Measurements from ENCODE around the gene MECP2. TPM values are rescaled to one million over a fixed set of nuclear protein-coding genes. Genes with fewer than 3 reads are reported as not detected.
"Not testable (repeated sequence)": the region's sequence is repeated elsewhere in the genome, so short reads cannot be mapped to it uniquely, and the experiment has no call there.

MECP2 gene
- total and polyA plus RNA-seq, 2 donors = 25.9 to 30.5 TPM

GRCh38 chrX:154011376-154012335, 85.9 kb downstream of the MECP2 start:
- Histone ChIP-seq H3K4me1 (ENCODE audit: insufficient read depth) (no peaks in the 10 kb centered on the region), H3K36me3 (ENCODE audit: insufficient read depth) (peaks cover 4% of the 10 kb centered on the region), H3K4me3 (ENCODE audit: low read depth, low read length) (no peak overlapping the region), H3K27ac (ENCODE audit: low read depth) (no peak overlapping the region)
- no peak for DNase-seq (ENCODE audit: extremely low spot score)
- 88% methylated on average over 18 of the region's 18 CpGs for WGBS

GRCh38 chrX:154010330-154011087, 87.0 kb downstream of the MECP2 start:
- WGBS = 92% methylated on average over 18 of the region's 18 CpGs
- H3K4me1 ChIP-seq (ENCODE audit: insufficient read depth) = no peaks in the 10 kb centered on the region
- no peak overlapping the region for H3K4me3 ChIP-seq (ENCODE audit: low read depth, low read length)
- H3K36me3 ChIP-seq (ENCODE audit: insufficient read depth) = peaks cover 4% of the 10 kb centered on the region
- H3K27ac ChIP-seq (ENCODE audit: low read depth) = no peak overlapping the region
- DNase-seq (ENCODE audit: extremely low spot score) = no peak

DNA sequence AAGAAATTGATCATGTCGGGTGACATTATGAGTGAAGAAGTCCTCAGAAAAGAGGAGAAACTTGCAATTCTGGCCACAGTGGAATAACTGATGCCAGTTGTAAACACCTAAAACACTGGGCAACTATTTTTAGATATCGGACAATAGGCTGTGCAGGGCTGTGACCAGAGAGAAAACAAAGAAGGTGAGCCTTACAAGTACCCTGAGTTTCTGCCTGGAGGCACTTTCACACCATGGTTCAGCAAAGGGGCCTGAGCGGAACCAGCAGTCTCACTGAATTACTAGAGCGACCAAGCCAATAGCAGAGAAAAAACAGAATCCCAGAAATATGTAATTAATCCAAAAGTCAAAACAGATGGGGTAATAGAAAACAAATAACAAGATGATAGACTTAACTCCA, 89.0 kb downstream of the MECP2 start:
- Histone ChIP-seq H3K4me1 (ENCODE audit: insufficient read depth) (no peaks in the 10 kb centered on the region), H3K36me3 (ENCODE audit: insufficient read depth) (peaks cover 4% of the 10 kb centered on the region), H3K4me3 (ENCODE audit: low read depth, low read length) (no peak overlapping the region), H3K27ac (ENCODE audit: low read depth) (no peak overlapping the region)
- WGBS = 62% methylated on average over 4 of the region's 4 CpGs
- DNase-seq (ENCODE audit: extremely low spot score) = no peak

DNA sequence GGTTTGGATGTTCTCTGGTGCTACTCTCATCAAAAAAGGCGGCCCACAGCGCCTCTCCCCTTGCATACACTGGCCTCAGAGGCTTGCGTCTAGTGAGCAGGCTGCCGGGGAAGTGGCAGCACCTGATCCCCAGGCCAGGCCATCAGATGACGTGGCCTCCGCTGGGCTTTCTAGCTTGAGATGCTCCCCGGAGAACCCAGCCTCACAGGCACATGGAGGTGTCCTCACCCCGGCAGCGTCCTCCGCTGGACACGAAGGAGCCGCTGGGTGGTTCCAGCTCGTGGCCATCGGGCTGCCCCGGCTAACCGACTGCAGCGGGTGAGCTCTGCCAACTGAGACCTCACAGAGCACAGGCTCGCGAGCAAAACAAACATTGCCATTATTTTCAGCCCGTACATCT, 90.6 kb downstream of the MECP2 start:
- Histone ChIP-seq H3K4me3 (ENCODE audit: low read depth, low read length) (no peak overlapping the region), H3K4me1 (ENCODE audit: insufficient read depth) (no peaks in the 10 kb centered on the region), H3K27ac (ENCODE audit: low read depth) (no peak overlapping the region), H3K36me3 (ENCODE audit: insufficient read depth) (no peaks in the 10 kb centered on the region)
- no peak for DNase-seq (ENCODE audit: extremely low spot score)
- 94% methylated on average over 20 of the region's 20 CpGs for whole genome bisulfite sequencing

- no peak for DNase-seq (ENCODE audit: extremely low spot score)
- no peaks in the 10 kb centered on the region for H3K4me1 ChIP-seq (ENCODE audit: insufficient read depth)
- no peak overlapping the region for H3K4me3 ChIP-seq (ENCODE audit: low read depth, low read length)
- WGBS = 87% methylated on average over 11 of the region's 11 CpGs
- H3K27ac ChIP-seq (ENCODE audit: low read depth) = no peak overlapping the region
- no peaks in the 10 kb centered on the region for H3K36me3 ChIP-seq (ENCODE audit: insufficient read depth)
Measured at GRCh38 chrX:154004315-154004714, 93.2 kb downstream of the MECP2 start.

DNA sequence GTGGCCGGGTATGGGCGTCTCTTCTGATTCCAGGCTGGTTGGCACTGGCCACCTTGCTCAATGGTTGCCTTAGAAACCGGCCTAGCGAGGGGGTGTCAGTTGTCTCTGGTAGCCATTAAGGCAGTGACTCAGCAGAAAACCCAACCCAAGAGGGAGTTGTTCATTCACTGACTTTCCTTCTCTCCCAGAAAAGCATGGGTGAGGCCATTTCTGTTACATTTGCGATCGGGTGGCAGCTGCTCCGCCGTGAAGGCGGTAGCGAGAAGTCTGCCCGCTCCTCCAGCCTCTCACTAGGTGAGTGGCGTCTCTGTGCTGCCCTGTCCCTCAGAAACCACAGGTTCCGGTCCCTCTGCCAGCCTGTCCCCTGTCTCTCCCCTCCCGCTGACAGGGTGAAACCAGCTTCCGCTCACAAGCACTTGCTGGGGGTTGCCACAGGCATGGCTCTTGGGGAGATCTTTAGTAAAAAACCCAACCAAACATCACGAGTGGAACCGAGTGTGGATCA, 95.2 kb downstream of the MECP2 start:
- WGBS = 73% methylated on average over 17 of the region's 17 CpGs
- Histone ChIP-seq H3K27ac (ENCODE audit: low read depth) (no peak overlapping the region), H3K4me3 (ENCODE audit: low read depth, low read length) (no peak overlapping the region), H3K36me3 (ENCODE audit: insufficient read depth) (no peaks in the 10 kb centered on the region), H3K4me1 (ENCODE audit: insufficient read depth) (no peaks in the 10 kb centered on the region)
- no peak for DNase-seq (ENCODE audit: extremely low spot score)

GRCh38 chrX:154000051-154000450, 97.5 kb downstream of the MECP2 start:
- no peak overlapping the region for H3K4me3 ChIP-seq (ENCODE audit: low read depth, low read length)
- H3K36me3 ChIP-seq (ENCODE audit: insufficient read depth) = no peaks in the 10 kb centered on the region
- H3K4me1 ChIP-seq (ENCODE audit: insufficient read depth) = no peaks in the 10 kb centered on the region
- H3K27ac ChIP-seq (ENCODE audit: low read depth) = no peak overlapping the region
- no peak for DNase-seq (ENCODE audit: extremely low spot score)
- WGBS = 56% methylated on average over 5 of the region's 5 CpGs

GRCh38 chrX:153999359-154000037, 98.0 kb downstream of the MECP2 start:
- no peak overlapping the region for H3K27ac ChIP-seq (ENCODE audit: low read depth)
- H3K4me3 ChIP-seq (ENCODE audit: low read depth, low read length) = no peak overlapping the region
- DNase-seq (ENCODE audit: extremely low spot score) = no peak
- H3K4me1 ChIP-seq (ENCODE audit: insufficient read depth) = no peaks in the 10 kb centered on the region
- 45% methylated on average over 19 of the region's 19 CpGs for WGBS
- no peaks in the 10 kb centered on the region for H3K36me3 ChIP-seq (ENCODE audit: insufficient read depth)

DNA sequence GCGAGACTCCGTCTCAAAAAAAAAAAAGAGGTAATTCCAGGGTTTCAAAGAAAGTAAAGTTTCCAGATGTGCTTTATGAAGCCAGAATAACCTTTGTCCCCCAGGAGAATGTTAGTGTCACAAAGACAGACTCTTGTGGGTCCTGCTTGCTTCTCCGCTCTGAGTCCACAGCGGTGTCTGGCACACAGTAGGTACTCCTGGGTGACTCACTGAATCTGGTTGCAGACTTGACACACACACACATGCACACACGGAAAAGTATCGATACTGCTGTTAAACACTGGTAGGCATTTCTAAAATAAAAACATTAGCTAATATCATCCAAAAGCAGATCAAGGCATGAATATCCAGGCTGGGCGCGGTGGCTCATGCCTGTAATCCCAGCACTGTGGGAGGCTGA, 102.0 kb downstream of the MECP2 start:
- no peak overlapping the region for H3K4me3 ChIP-seq (ENCODE audit: low read depth, low read length)
- no peaks in the 10 kb centered on the region for H3K36me3 ChIP-seq (ENCODE audit: insufficient read depth)
- 97% methylated on average over 8 of the region's 8 CpGs for WGBS
- no peak for DNase-seq (ENCODE audit: extremely low spot score)
- no peak overlapping the region for H3K27ac ChIP-seq (ENCODE audit: low read depth)
- no peaks in the 10 kb centered on the region for H3K4me1 ChIP-seq (ENCODE audit: insufficient read depth)

DNA sequence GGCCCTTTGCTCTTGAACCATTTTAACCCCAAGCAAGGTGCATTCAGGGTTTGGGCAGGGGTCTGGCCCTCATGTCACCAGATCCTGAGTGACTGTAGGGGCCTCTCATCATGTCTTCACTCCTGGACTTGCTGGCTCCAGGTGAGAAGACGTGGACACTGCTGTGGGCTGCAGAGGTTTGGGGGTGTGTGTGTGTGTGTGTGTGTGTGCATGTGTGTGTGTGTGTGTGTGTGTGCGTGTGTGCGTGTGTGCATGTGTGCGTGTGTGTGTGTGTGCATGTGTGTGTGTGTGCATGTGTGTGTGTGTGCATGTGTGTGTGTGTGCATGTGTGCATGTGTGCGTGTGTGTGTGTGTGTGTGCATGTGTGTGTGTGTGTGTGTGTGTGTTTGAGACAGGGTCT, 103.1 kb downstream of the MECP2 start:
- H3K36me3 ChIP-seq (ENCODE audit: insufficient read depth); H3K27ac ChIP-seq (ENCODE audit: low read depth); H3K4me1 ChIP-seq (ENCODE audit: insufficient read depth); H3K4me3 ChIP-seq (ENCODE audit: low read depth, low read length); DNase-seq (ENCODE audit: extremely low spot score): not testable (repeated sequence)
- WGBS = 84% methylated on average over 2 of the region's 5 CpGs

- Histone ChIP-seq H3K27ac (ENCODE audit: low read depth) (no peak overlapping the region), H3K4me3 (ENCODE audit: low read depth, low read length) (no peak overlapping the region), H3K4me1 (ENCODE audit: insufficient read depth) (no peaks in the 10 kb centered on the region), H3K36me3 (ENCODE audit: insufficient read depth) (no peaks in the 10 kb centered on the region)
- 80% methylated on average over 10 of the region's 10 CpGs for WGBS
- no peak for DNase-seq (ENCODE audit: extremely low spot score)
Measured at GRCh38 chrX:153993978-153994377, 103.5 kb downstream of the MECP2 start.

DNA sequence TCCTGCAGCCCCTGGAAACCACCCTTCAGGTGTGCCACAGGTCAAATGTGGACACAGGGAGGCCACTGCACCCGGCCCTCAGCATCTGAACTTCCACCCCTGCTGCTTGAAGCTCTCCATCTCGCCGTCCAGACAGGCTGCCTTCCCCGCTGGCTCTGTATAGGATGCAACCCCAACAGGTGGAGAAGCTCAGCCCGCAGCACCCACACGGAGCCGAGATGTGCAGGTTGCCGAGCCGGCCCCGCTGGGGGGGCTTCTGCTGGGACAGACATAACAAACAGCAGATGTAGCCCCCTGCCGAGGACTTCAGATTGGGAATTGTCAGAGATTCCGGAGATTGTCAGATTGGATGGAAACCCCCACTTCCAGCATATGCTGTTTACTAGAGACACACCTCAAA, 104.4 kb downstream of the MECP2 start:
- Histone ChIP-seq H3K36me3 (ENCODE audit: insufficient read depth) (no peaks in the 10 kb centered on the region), H3K27ac (ENCODE audit: low read depth) (no peak overlapping the region), H3K4me1 (ENCODE audit: insufficient read depth) (no peaks in the 10 kb centered on the region), H3K4me3 (ENCODE audit: low read depth, low read length) (no peak overlapping the region)
- WGBS = 74% methylated on average over 12 of the region's 12 CpGs
- DNase-seq (ENCODE audit: extremely low spot score) = no peak

DNA sequence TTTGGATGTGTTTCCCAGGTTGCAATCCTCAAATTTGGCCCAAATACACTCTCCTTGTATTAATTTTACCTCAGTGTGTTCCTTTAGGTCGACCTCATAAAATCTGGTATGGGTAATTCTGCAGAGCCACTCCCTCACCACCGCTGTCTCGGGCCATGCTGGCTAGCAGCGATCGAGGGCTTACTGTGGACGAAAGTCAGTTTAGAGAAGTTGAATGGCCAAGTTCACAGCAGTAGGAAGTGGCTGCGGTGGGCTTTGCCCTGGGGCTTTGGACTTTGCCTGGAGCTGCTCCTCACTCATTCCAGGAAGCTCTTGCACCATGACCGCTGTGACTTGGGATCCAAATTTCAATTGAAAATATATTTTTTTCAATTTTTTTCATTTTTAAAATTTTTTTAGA, 105.3 kb downstream of the MECP2 start:
- no peaks in the 10 kb centered on the region for H3K36me3 ChIP-seq (ENCODE audit: insufficient read depth)
- no peak overlapping the region for H3K27ac ChIP-seq (ENCODE audit: low read depth)
- DNase-seq (ENCODE audit: extremely low spot score) = no peak
- WGBS = 88% methylated on average over 8 of the region's 8 CpGs
- H3K4me1 ChIP-seq (ENCODE audit: insufficient read depth) = no peaks in the 10 kb centered on the region
- H3K4me3 ChIP-seq (ENCODE audit: low read depth, low read length) = no peak overlapping the region
